Subcutaneous abdominal adipose tissue (tissue), 5 donors: ENCODE results near the gene CTSE.
A peak's percentile ranks its signal among the peaks of the same experiment; 100 is the strongest.
"Not testable (repeated sequence)": the region's sequence is repeated elsewhere in the genome, so short reads cannot be mapped to it uniquely, and the experiment has no call there.

Experiments used
- H3K27ac ChIP-seq: one replicate; pipeline ENCODE4 v1.7.0; 2013; ENCODE audit warnings: low read depth, mild to moderate bottlenecking, inconsistent platforms, low read length, moderate library complexity
- H3K27me3 ChIP-seq, 5 donors: one replicate each; pipeline ENCODE4 v1.7.0; 2013; ENCODE audit warnings: low read length in 5 of 5, inconsistent platforms in 1 of 5; ENCODE audit not compliant: control insufficient read depth in 5 of 5, insufficient read depth in 4 of 5
- H3K36me3 ChIP-seq, 5 donors: one replicate each; pipeline ENCODE4 v1.7.0; 2013; ENCODE audit warnings: low read length in 5 of 5; ENCODE audit not compliant: control insufficient read depth in 5 of 5, insufficient read depth in 5 of 5
- H3K4me1 ChIP-seq, 5 donors: one replicate each; pipeline ENCODE4 v1.7.0; 2013; ENCODE audit warnings: low read length in 5 of 5, mild to moderate bottlenecking in 3 of 5, moderate library complexity in 1 of 5; ENCODE audit not compliant: control insufficient read depth in 5 of 5, insufficient read depth in 5 of 5
- H3K4me3 ChIP-seq, 5 donors: one replicate each; pipeline ENCODE4 v1.7.0; 2013; ENCODE audit warnings: low read length in 5 of 5, low read depth in 1 of 5
- H3K9ac ChIP-seq, 5 donors: one replicate each; pipeline ENCODE4 v1.7.0; 2013; ENCODE audit warnings: low read length in 5 of 5, mild to moderate bottlenecking in 4 of 5, moderate library complexity in 3 of 5
- H3K9me3 ChIP-seq, 5 donors: one replicate each; pipeline ENCODE4 v1.7.0; 2013; ENCODE audit warnings: low read length in 5 of 5; ENCODE audit not compliant: control insufficient read depth in 5 of 5
- donor health status: healthy.
- donor health status: healthy.
- donor health status: healthy.
- donor health status: healthy.
- donor health status: healthy.

Gene CTSE

DNA sequence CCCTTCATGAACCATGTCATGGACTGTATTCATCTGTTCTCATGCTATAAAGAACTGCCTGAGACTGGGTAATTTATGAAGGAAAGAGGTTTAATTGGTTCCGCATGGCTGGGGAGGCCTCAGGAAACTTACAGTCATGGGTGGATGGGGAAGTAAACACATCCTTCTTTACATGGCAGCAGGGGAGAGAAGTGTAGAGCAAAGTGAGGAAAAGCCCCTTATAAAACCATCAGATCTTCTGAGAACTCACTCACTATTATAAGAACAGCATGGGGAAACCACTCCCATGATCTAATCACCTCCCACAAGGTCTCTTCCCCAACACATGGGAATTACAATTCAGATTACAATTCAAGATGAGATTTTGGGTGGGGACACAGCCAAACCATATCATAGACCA, 27.1 kb downstream of the CTSE start:
- H3K9ac ChIP-seq, H3K9me3 ChIP-seq, H3K4me3 ChIP-seq, H3K27me3 ChIP-seq, H3K27ac ChIP-seq: not testable (repeated sequence)
- Histone ChIP-seq H3K4me1 (peaks cover 6 to 39% (median 30%) of the 10 kb centered on the region in 5 donors), H3K36me3 (peaks cover 5 to 24% (median 21%) of the 10 kb centered on the region in 5 donors)

- Histone ChIP-seq H3K27me3 (no peaks in the 10 kb centered on the region), H3K9me3 (no peaks in the 10 kb centered on the region), H3K4me3 (no peak overlapping the region), H3K4me1 (peaks cover 3 to 27% (median 16%) of the 10 kb centered on the region in 5 donors), H3K36me3 (peaks cover 10 to 46% (median 37%) of the 10 kb centered on the region in 5 donors), H3K9ac (no peak overlapping the region), H3K27ac (no peak overlapping the region)
These were observed 29.3 kb downstream of the CTSE start for GRCh38 chr1:205994346-205994745.

- H3K36me3 ChIP-seq = peaks cover 10 to 58% (median 37%) of the 10 kb centered on the region in 5 donors
- H3K27ac ChIP-seq = no peak overlapping the region
- H3K4me3 ChIP-seq = no peak overlapping the region
- H3K27me3 ChIP-seq = no peaks in the 10 kb centered on the region
- H3K4me1 ChIP-seq = peaks cover 0 to 15% (median 9%) of the 10 kb centered on the region in 5 donors
- no peak overlapping the region for H3K9ac ChIP-seq
- no peaks in the 10 kb centered on the region for H3K9me3 ChIP-seq
These were observed 30.6 kb downstream of the CTSE start for GRCh38 chr1:205993068-205993467.

DNA sequence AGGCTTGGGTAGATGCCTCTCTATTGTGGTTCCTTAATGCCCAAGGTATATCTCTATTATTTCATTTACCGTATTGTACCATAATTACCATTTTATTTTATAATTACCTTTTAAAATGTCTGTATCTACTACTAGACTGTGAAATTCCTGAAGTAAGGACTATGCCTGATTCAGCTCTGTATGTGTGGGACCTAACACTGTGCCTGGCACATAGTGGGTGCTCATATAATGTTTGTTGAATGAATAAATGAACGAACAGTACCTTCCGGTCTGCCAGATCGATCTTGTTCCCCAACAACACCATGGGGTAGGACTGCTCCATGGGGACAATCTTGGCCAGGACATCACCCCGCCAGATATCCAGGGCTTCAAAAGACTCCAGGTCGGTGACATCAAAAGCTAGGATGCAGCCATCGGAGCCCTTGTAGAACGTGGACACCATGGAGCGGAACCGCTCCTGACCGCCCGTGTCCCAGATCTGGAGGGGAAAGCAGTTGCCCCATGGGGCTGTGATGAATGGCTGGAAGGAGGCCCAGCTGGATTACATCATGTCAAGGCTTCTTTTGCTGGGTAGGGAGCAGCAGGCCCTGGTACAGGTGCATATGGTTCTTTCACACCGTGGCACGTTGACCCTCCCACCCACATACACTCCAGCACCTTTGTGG, 31.3 kb downstream of the CTSE start:
- Histone ChIP-seq H3K36me3 (peaks cover 10 to 58% (median 37%) of the 10 kb centered on the region in 5 donors), H3K9me3 (no peaks in the 10 kb centered on the region), H3K4me1 (peaks cover 0 to 8% (median 6%) of the 10 kb centered on the region in 5 donors), H3K9ac (peak overlapping the region in 1 of 5 donors; percentile 3), H3K27ac (no peak overlapping the region), H3K27me3 (no peaks in the 10 kb centered on the region), H3K4me3 (no peak overlapping the region)

DNA sequence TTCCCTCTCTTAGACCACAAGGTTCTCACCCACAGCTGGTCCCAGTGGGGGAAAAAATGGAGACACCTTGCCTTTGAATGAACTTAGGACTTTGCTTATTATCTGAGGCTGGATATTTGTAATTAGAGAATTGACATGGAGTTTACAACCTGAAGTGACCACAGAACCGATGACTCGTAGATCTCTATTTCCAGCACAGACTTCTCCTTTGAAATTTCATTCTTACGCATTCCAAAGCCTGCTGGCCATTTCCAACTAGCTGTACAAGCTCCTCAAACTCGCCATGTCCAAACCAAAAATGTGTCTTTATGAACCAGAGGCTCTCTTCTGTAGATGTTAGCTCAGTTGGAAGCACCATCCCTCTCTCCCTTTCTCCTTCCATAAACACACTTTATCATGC, 32.5 kb downstream of the CTSE start:
- Histone ChIP-seq H3K27ac (no peak overlapping the region), H3K27me3 (no peaks in the 10 kb centered on the region), H3K4me3 (no peak overlapping the region), H3K4me1 (peaks cover 0 to 13% (median 6%) of the 10 kb centered on the region in 5 donors), H3K36me3 (peaks cover 10 to 60% (median 37%) of the 10 kb centered on the region in 5 donors), H3K9ac (no peak overlapping the region), H3K9me3 (no peaks in the 10 kb centered on the region)

DNA sequence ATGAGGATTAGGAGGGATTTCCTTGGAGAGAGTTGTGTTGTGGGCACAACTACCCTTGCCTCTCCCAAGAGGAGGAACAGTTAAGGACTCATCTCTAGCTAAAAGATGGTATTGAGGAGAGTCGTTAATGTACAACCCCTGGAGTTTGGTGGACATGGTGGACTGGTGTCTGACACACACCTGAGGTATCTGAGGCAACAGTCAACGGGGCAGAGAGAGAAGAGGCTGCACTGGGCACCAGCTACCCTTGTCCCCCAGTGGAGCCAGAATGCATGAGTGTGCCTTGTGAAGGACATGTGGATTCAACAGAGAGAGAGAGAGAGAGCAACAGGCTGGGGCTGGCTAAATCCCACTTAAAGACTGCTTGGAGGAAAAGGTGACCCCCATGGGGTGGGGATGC, 33.5 kb downstream of the CTSE start:
- no peaks in the 10 kb centered on the region for H3K9me3 ChIP-seq
- H3K36me3 ChIP-seq = peaks cover 8 to 63% (median 37%) of the 10 kb centered on the region in 5 donors
- peaks cover 0 to 14% (median 6%) of the 10 kb centered on the region in 5 donors for H3K4me1 ChIP-seq
- no peaks in the 10 kb centered on the region for H3K27me3 ChIP-seq
- H3K9ac ChIP-seq = no peak overlapping the region
- H3K4me3 ChIP-seq = no peak overlapping the region
- H3K27ac ChIP-seq = no peak overlapping the region

GRCh38 chr1:205989786-205990185, 33.9 kb downstream of the CTSE start:
- H3K9ac ChIP-seq = no peak overlapping the region
- H3K9me3 ChIP-seq = no peaks in the 10 kb centered on the region
- peaks cover 8 to 67% (median 39%) of the 10 kb centered on the region in 5 donors for H3K36me3 ChIP-seq
- no peak overlapping the region for H3K27ac ChIP-seq
- H3K4me1 ChIP-seq = peaks cover 0 to 14% (median 6%) of the 10 kb centered on the region in 5 donors
- H3K4me3 ChIP-seq = no peak overlapping the region
- no peaks in the 10 kb centered on the region for H3K27me3 ChIP-seq

- no peak overlapping the region for H3K4me3 ChIP-seq
- no peaks in the 10 kb centered on the region for H3K27me3 ChIP-seq
- H3K4me1 ChIP-seq = peaks cover 0 to 14% (median 10%) of the 10 kb centered on the region in 5 donors
- peaks cover 8 to 66% (median 40%) of the 10 kb centered on the region in 5 donors for H3K36me3 ChIP-seq
- H3K9me3 ChIP-seq = no peaks in the 10 kb centered on the region
- no peak overlapping the region for H3K27ac ChIP-seq
- H3K9ac ChIP-seq = no peak overlapping the region
These were observed 35.1 kb downstream of the CTSE start for GRCh38 chr1:205988585-205988995.

GRCh38 chr1:205986861-205987260, 36.8 kb downstream of the CTSE start:
- Histone ChIP-seq H3K9me3 (no peaks in the 10 kb centered on the region), H3K4me3 (no peak overlapping the region), H3K9ac (no peak overlapping the region), H3K27ac (no peak overlapping the region), H3K36me3 (peaks cover 8 to 64% (median 26%) of the 10 kb centered on the region in 5 donors), H3K4me1 (peaks cover 0 to 12% (median 6%) of the 10 kb centered on the region in 5 donors), H3K27me3 (no peaks in the 10 kb centered on the region)

- Histone ChIP-seq H3K36me3 (peaks cover 8 to 60% (median 23%) of the 10 kb centered on the region in 5 donors), H3K27ac (no peak overlapping the region), H3K9ac (no peak overlapping the region), H3K4me3 (no peak overlapping the region), H3K4me1 (peaks cover 0 to 12% (median 6%) of the 10 kb centered on the region in 5 donors), H3K27me3 (no peaks in the 10 kb centered on the region), H3K9me3 (no peaks in the 10 kb centered on the region)
These were observed 37.4 kb downstream of the CTSE start for GRCh38 chr1:205986292-205986691.
